ENCODE data around the gene ATXN1L.
A peak's percentile ranks its signal among the peaks of the same experiment; 100 is the strongest.
"Not testable (repeated sequence)": the region's sequence is repeated elsewhere in the genome, so short reads cannot be mapped to it uniquely, and the experiment has no call there.

ATXN1L gene

GRCh38 chr16:71893888-71894228 is 48.1 kb downstream of the ATXN1L start:
- no peak for DNase-seq (ENCODE audit: low spot score)

GRCh38 chr16:71894229-71894920 is 48.6 kb downstream of the ATXN1L start:
- DNase-seq (ENCODE audit: low spot score), result peak; percentile 72

- peak; percentile 99 for DNase-seq (ENCODE audit: low spot score)
These were observed 49.3 kb downstream of the ATXN1L start, which contains the start of gene IST1 for GRCh38 chr16:71894921-71895678. Gene IST1, plus strand, starts transcription at chr16:71895531. Its CDS starts 20,110 bp downstream, at chr16:71915641.

GRCh38 chr16:71895679-71896365 is 50.0 kb downstream of the ATXN1L start:
- peak; percentile 45 for DNase-seq (ENCODE audit: low spot score)

- DNase-seq (ENCODE audit: low spot score), result no peak
These were observed 51.1 kb downstream of the ATXN1L start for GRCh38 chr16:71896764-71897368.

GRCh38 chr16:71899171-71899570 is 53.4 kb downstream of the ATXN1L start:
- no peak for DNase-seq (ENCODE audit: low spot score)

GRCh38 chr16:71902656-71903365 is 57.0 kb downstream of the ATXN1L start:
- DNase-seq (ENCODE audit: low spot score), result no peak

- DNase-seq (ENCODE audit: low spot score), result no peak
These were observed 57.8 kb downstream of the ATXN1L start for GRCh38 chr16:71903608-71904007.

GRCh38 chr16:71904239-71904638 is 58.5 kb downstream of the ATXN1L start:
- no peak for DNase-seq (ENCODE audit: low spot score)

- not testable (repeated sequence) for DNase-seq (ENCODE audit: low spot score)
These were observed 60.0 kb downstream of the ATXN1L start for GRCh38 chr16:71905765-71906164.
